AG09309 (cell line): ENCODE results near the gene UNG.

Source experiments
- DNase-seq: peaks from one replicate; pipeline ENCODE4 v3.0.0-alpha.2; 2010; ENCODE audit warnings: low read depth
- H3K4me3 ChIP-seq: 2 replicates; pipeline ENCODE4 v1.5.1; 2011; ENCODE audit warnings: mild to moderate bottlenecking, low read depth, low read length, moderate library complexity; ENCODE audit not compliant: control insufficient read depth
- CTCF ChIP-seq: IDR thresholded peaks from 2 replicates; pipeline ENCODE4 v1.5.1; 2011; ENCODE audit warnings: mild to moderate bottlenecking, low read depth, low read length, inconsistent platforms; ENCODE audit not compliant: insufficient read depth, control insufficient read depth; ENCODE audit errors: missing control alignments

The UNG gene

GRCh38 chr12:109056891-109057290 lies 40.5 kb upstream of the UNG start:
- no peak overlapping the region for H3K4me3 ChIP-seq
- DNase-seq = no peak
- TF ChIP-seq CTCF = no peak

GRCh38 chr12:109057376-109057775 lies 40.0 kb upstream of the UNG start:
- H3K4me3 ChIP-seq = no peak overlapping the region
- no peak for DNase-seq
- no peak for TF ChIP-seq CTCF

GRCh38 chr12:109058773-109059172 lies 38.6 kb upstream of the UNG start:
- no peak overlapping the region for H3K4me3 ChIP-seq
- no peak for TF ChIP-seq CTCF
- no peak for DNase-seq

- no peak for DNase-seq
- TF ChIP-seq CTCF = no peak
- H3K4me3 ChIP-seq = no peak overlapping the region
These were observed 33.3 kb upstream of the UNG start for GRCh38 chr12:109064143-109064542.

DNA sequence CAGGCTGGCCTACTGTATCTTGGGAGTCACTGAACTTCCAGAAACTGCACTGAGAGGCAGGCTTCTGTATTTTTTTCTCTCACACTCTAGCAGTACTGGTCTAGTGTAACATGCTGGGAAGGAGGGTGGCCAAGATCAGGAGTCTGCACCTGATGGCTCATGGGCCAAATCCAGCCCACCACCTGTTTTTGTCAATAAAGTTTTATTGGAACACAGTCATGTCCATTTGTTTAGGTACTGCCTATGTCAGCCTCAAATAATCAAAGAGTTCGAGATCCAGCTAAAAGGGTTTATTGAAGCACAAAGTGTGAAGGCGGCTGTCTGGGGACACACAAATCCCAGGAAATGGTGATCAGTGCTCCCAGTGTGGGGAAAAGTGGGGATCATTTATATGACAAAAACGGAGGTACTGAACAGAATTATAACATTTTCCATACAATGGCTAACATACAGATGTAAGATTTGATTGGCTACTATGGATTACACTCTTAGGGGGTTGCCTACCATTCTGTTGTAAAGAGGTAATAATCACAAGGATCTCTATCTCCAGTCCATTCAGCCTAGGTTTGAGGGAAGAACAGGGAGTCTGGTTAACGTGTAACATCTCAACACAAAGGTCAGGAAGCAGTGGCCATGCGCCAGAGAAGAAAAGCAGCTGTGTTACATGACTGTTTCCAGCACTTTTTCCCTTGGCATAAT lies 32.1 kb upstream of the UNG start:
- TF ChIP-seq CTCF = no peak
- DNase-seq = no peak

DNA sequence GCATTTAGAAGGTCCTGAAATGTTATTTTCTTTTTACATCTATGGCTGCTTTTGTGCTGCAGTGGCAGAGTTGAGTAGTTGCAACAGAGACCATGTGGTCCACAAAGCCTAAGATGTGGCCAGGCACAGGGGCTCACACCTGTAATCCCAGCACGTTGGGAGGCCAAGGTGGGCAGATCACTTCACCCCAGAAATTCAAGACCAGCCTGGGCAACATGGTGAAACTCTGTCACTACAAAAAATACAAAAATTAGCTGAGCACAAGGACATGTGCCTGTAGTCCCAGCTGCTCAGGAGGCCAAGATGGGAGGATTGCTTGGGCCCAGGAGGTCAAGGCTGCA lies 31.6 kb upstream of the UNG start:
- no peak overlapping the region for H3K4me3 ChIP-seq
- no peak for DNase-seq
- no peak for TF ChIP-seq CTCF

More for the DNA sequence above, 32.1 kb upstream of the UNG start:
- no peak overlapping the region for H3K4me3 ChIP-seq
